HepG2 (cell line): Measurements from ENCODE around the gene COL5A2. TPM values are rescaled to one million over a fixed set of nuclear protein-coding genes. Genes with fewer than 3 reads are reported as not detected.
A peak's percentile ranks its signal among the peaks of the same experiment; 100 is the strongest.

ENCODE experiments used
- CEBPG ChIP-seq: IDR thresholded peaks from 2 replicates; pipeline ENCODE4 v1.6.1; 2016
- E2F1 ChIP-seq: sonication (generic); formaldehyde crosslinking; IDR thresholded peaks from 2 replicates; pipeline ENCODE4 v1.5.0; 2020; ENCODE audit warnings: missing genetic modification reagents
- GATAD2A ChIP-seq: IDR thresholded peaks from 2 replicates; pipeline ENCODE4 v1.6.1; 2016
- HOXA3 ChIP-seq: sonication (generic); formaldehyde crosslinking; IDR thresholded peaks from 2 replicates; pipeline ENCODE4 v1.5.0; 2020; ENCODE audit warnings: missing genetic modification reagents
- KLF16 ChIP-seq, 2 experiments: sonication (generic) in 1 of 2; formaldehyde crosslinking in 1 of 2; IDR thresholded peaks; 2 replicates each; pipeline versions ENCODE4 v1.6.1 to v1.8.0; 2016 to 2023; ENCODE audit warnings: missing genetic modification reagents in 2 of 2, missing compliant biosample characterization in 1 of 2
- PHF5A ChIP-seq: IDR thresholded peaks from one replicate; pipeline ENCODE4 v1.6.1; 2018; ENCODE audit warnings: low read depth, missing genetic modification reagents; ENCODE audit not compliant: unreplicated experiment
- RFX3 ChIP-seq: IDR thresholded peaks from 2 replicates; pipeline ENCODE4 v1.6.1; 2016; ENCODE audit warnings: missing biosample characterization, missing genetic modification reagents
- SRSF4 ChIP-seq: fragments of 200-400 bp; formaldehyde crosslinking; IDR thresholded peaks from one replicate; pipeline ENCODE4 v1.6.1; 2018; ENCODE audit warnings: mild to moderate bottlenecking, low read depth, low read length, moderate library complexity; ENCODE audit not compliant: poor library complexity, severe bottlenecking
- ZBED4 ChIP-seq: sonication (generic); formaldehyde crosslinking; IDR thresholded peaks from 2 replicates; pipeline ENCODE4 v1.4.0; 2020; ENCODE audit warnings: missing genetic modification reagents, borderline replicate concordance
- ZNF414 ChIP-seq: sonication (generic); formaldehyde crosslinking; IDR thresholded peaks from 2 replicates; pipeline ENCODE4 v1.5.0; 2020; ENCODE audit warnings: missing genetic modification reagents
- ZNF530 ChIP-seq: sonication (generic); formaldehyde crosslinking; IDR thresholded peaks from 2 replicates; pipeline ENCODE4 v1.5.0; 2020; ENCODE audit warnings: low read depth, mild to moderate bottlenecking, missing genetic modification reagents
- ZNF564 ChIP-seq: sonication (generic); formaldehyde crosslinking; IDR thresholded peaks from 2 replicates; pipeline ENCODE4 v1.8.1; 2023; ENCODE audit warnings: mild to moderate bottlenecking, missing genetic modification reagents
- ZNF703 ChIP-seq: sonication (generic); formaldehyde crosslinking; IDR thresholded peaks from 2 replicates; pipeline ENCODE4 v1.5.1; 2020; ENCODE audit warnings: missing genetic modification reagents, mild to moderate bottlenecking, moderate library complexity, borderline replicate concordance
- ZNF878 ChIP-seq: sonication (generic); formaldehyde crosslinking; IDR thresholded peaks from 2 replicates; pipeline ENCODE4 v1.8.1; 2023; ENCODE audit warnings: mild to moderate bottlenecking, missing genetic modification reagents, moderate library complexity
- polyA plus RNA-seq, 8 experiments: library from polyadenylated mRNA; depleted of rRNA in 3 of 8; stranded (reverse) in 7 of 8; unstranded in 1 of 8; fragments of >200 nt; fragmentation: Illumina TruSeq in 4 of 8; extraction: Trizol in 4 of 8; gene quantifications; 2 replicates each; pipeline versions ENCODE4 v1.2.1 to v1.2.3, GENCODE V29; 2011 to 2016; ENCODE audit warnings: low read depth in 4 of 8, missing spikeins in 1 of 8, mixed read lengths in 1 of 8; ENCODE audit not compliant: insufficient read depth in 1 of 8
- total RNA-seq, 5 experiments: library from RNA; depleted of rRNA; stranded (reverse); fragments of >200 nt; fragmentation: Illumina TruSeq; extraction: Trizol; gene quantifications; 2 replicates each; pipeline ENCODE4 v1.2.3, GENCODE V29; 2016; ENCODE audit warnings: low read depth in 1 of 5
- TF ChIP-seq, protein P1 (sequence below): sonication (generic); formaldehyde crosslinking; IDR thresholded peaks from 2 replicates; pipeline ENCODE4 v1.5.1; 2020; ENCODE audit warnings: mild to moderate bottlenecking, missing genetic modification reagents, moderate library complexity
- TF ChIP-seq, protein P2 (sequence below): IDR thresholded peaks from 2 replicates; pipeline ENCODE4 v1.6.1; 2016; ENCODE audit warnings: control low read depth
- TF ChIP-seq, protein P3 (sequence below): sonication (generic); formaldehyde crosslinking; IDR thresholded peaks from 2 replicates; pipeline ENCODE4 v1.5.0; 2020; ENCODE audit warnings: missing genetic modification reagents

COL5A2 gene
- total and polyA plus RNA-seq, 2 of the 13 experiments (the other 11 are each of a cell fraction or from before 2014, with no cell fraction given) = 0.83 to 1.5 TPM

- TF ChIP-seq, protein P1, sequence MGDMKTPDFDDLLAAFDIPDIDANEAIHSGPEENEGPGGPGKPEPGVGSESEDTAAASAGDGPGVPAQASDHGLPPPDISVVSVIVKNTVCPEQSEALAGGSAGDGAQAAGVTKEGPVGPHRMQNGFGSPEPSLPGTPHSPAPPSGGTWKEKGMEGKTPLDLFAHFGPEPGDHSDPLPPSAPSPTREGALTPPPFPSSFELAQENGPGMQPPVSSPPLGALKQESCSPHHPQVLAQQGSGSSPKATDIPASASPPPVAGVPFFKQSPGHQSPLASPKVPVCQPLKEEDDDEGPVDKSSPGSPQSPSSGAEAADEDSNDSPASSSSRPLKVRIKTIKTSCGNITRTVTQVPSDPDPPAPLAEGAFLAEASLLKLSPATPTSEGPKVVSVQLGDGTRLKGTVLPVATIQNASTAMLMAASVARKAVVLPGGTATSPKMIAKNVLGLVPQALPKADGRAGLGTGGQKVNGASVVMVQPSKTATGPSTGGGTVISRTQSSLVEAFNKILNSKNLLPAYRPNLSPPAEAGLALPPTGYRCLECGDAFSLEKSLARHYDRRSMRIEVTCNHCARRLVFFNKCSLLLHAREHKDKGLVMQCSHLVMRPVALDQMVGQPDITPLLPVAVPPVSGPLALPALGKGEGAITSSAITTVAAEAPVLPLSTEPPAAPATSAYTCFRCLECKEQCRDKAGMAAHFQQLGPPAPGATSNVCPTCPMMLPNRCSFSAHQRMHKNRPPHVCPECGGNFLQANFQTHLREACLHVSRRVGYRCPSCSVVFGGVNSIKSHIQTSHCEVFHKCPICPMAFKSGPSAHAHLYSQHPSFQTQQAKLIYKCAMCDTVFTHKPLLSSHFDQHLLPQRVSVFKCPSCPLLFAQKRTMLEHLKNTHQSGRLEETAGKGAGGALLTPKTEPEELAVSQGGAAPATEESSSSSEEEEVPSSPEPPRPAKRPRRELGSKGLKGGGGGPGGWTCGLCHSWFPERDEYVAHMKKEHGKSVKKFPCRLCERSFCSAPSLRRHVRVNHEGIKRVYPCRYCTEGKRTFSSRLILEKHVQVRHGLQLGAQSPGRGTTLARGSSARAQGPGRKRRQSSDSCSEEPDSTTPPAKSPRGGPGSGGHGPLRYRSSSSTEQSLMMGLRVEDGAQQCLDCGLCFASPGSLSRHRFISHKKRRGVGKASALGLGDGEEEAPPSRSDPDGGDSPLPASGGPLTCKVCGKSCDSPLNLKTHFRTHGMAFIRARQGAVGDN (CRISPR knock-in tag) = peak; percentile 63
- TF ChIP-seq, protein P2, sequence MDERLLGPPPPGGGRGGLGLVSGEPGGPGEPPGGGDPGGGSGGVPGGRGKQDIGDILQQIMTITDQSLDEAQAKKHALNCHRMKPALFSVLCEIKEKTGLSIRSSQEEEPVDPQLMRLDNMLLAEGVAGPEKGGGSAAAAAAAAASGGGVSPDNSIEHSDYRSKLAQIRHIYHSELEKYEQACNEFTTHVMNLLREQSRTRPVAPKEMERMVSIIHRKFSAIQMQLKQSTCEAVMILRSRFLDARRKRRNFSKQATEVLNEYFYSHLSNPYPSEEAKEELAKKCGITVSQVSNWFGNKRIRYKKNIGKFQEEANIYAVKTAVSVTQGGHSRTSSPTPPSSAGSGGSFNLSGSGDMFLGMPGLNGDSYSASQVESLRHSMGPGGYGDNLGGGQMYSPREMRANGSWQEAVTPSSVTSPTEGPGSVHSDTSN (CRISPR knock-in tag) = peak; percentile 43; the same call in 1 of the 2 replicates
- TF ChIP-seq SRSF4 (no peak), CEBPG (CRISPR knock-in tag) (no peak), ZNF414 (CRISPR knock-in tag) (0 out of 2 replicates have a peak, but pooled peaks have one; percentile 30), KLF16 (CRISPR knock-in tag; IDR thresholded peaks at IDR 0.05) (0 out of 4 replicates have a peak, but pooled peaks of 1 of the 2 experiments have one; percentile 79), GATAD2A (CRISPR knock-in tag) (peak; percentile 97), E2F1 (CRISPR knock-in tag) (no peak; the same call in 1 of the 2 replicates), ZNF564 (0 out of 2 replicates have a peak, but pooled peaks have one; percentile 23), ZNF878 (CRISPR knock-in tag) (peak; percentile 12; the same call in 1 of the 2 replicates), ZNF703 (CRISPR knock-in tag) (peak; percentile 69; the same call in 1 of the 2 replicates), PHF5A (CRISPR knock-in tag) (peak; percentile 35), HOXA3 (CRISPR knock-in tag) (peak; percentile 60), ZNF530 (CRISPR knock-in tag) (no peak), RFX3 (0 out of 2 replicates have a peak, but pooled peaks have one; percentile 37), ZBED4 (0 out of 2 replicates have a peak, but pooled peaks have one; percentile 11)
- TF ChIP-seq, protein P3, sequence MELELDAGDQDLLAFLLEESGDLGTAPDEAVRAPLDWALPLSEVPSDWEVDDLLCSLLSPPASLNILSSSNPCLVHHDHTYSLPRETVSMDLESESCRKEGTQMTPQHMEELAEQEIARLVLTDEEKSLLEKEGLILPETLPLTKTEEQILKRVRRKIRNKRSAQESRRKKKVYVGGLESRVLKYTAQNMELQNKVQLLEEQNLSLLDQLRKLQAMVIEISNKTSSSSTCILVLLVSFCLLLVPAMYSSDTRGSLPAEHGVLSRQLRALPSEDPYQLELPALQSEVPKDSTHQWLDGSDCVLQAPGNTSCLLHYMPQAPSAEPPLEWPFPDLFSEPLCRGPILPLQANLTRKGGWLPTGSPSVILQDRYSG = no peak
Observed at GRCh38 chr2:189050165-189050712, 129.3 kb downstream of the COL5A2 start (continued).
